Activated naive CD8-positive, alpha-beta T cell treated with anti-CD3 and anti-CD28 coated beads, Interleukin-2, amount 10 ng/mL, durations not matched to agents 7 days and 5 days (primary cell): ENCODE results near the gene ITGA2B. TPM values are rescaled to one million over a fixed set of nuclear protein-coding genes. Genes with fewer than 3 reads are reported as not detected.

Experiments used
- ATAC-seq: fragments of 150-1000 bp; cut with Tn5 transposase; one replicate; pipeline ENCODE4 v1.10.0; 2021; ENCODE audit warnings: low read depth, moderate library complexity
- POLR2A ChIA-PET: fragments of 350-600 bp; sonication (Branson Sonifier 250); formaldehyde crosslinking; loops from one replicate; lab custom pipeline; 2021; ENCODE audit warnings: antibody characterized with exemption; lab: Charles Lee
- DNase-seq: peaks from one replicate; pipeline ENCODE4 v3.0.0; 2021
- H3K27ac Mint-ChIP-seq: one replicate; pipeline ENCODE4 v1.8.0; 2022; ENCODE audit warnings: mild to moderate bottlenecking, mixed read lengths
- H3K27me3 Mint-ChIP-seq: one replicate; pipeline ENCODE4 v1.8.0; 2022; ENCODE audit warnings: mild to moderate bottlenecking, moderate library complexity, mixed read lengths
- H3K36me3 Mint-ChIP-seq: one replicate; pipeline ENCODE4 v1.8.0; 2021; ENCODE audit warnings: mild to moderate bottlenecking, mixed read lengths
- H3K4me1 Mint-ChIP-seq: one replicate; pipeline ENCODE4 v1.8.0; 2021; ENCODE audit warnings: mixed read lengths
- H3K4me3 Mint-ChIP-seq: one replicate; pipeline ENCODE4 v1.8.0; 2022; ENCODE audit warnings: mild to moderate bottlenecking, moderate library complexity, mixed read lengths
- H3K9me3 Mint-ChIP-seq: one replicate; pipeline ENCODE4 v1.8.0; 2021; ENCODE audit warnings: mixed read lengths
- total RNA-seq, 2 experiments: library from RNA; stranded (reverse); gene quantifications; one replicate each; pipeline ENCODE4 v1.2.3, GENCODE V29; 2021

ITGA2B gene
- under 1 TPM; 0.34 to 0.83 TPM for total RNA-seq

DNA sequence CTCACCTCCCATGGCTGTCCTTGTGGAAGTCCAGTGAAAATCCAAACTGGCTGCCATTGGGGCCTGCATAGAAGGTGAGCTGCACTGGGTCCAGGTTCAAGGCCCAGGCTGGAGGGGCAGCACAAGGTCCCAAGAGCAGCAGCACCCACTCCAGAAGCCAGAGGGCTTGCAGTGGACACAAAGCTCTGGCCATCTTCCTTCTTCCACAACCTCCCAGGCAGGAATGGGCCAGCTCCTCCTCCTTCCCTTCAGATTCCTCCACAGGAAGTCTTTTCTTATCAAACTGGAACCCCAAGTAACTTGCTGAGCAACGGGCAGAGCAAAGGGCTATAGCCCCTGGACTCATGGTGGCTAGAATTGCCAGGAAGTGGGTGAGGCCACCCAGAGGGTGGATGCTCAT, at the start of gene ITGA2B:
Gene ITGA2B (minus strand): TSS at position 369 of the 400 bp plus-strand sequence. CDS start 176 bp downstream, at position 193.
- Mint-ChIP-seq H3K4me1 (peaks cover 15% of the 10 kb centered on the region), H3K4me3 (peak within 1 kb of the TSS; percentile 37), H3K9me3 (no peaks in the 10 kb centered on the region), H3K27me3 (peaks cover 18% of the 10 kb centered on the region), H3K36me3 (peaks cover 5% of the 10 kb centered on the region), H3K27ac (peak within 1 kb of the TSS; percentile 1)
- no peak for ATAC-seq
- POLR2A ChIA-PET: interaction anchor here (0.6 kb wide), 1 partner anchor 12 kb away, joined by 4 read pairs; no protein-coding TSS in a partner anchor
- peak; percentile 25 for DNase-seq

DNA sequence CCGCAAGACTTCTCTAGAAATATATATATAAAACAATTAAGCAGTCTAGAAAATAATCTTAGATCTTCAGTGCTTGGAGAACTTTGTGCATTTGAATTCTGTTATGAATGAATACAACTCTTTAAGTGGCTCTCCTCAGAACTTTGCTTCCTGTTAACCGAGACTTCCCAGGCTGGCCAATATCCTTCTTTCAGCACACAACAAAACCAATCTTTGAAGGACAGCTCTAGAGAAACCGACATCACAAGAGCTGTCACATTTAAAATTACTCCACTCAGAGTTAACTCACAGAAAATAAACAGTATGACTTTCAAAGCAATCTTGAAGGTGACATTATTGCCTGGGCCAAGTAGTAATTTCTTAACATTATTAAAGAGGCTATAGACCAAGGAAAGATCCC, 49.7 kb upstream of the ITGA2B start:
- Mint-ChIP-seq H3K36me3 (peaks cover 14% of the 10 kb centered on the region), H3K9me3 (no peaks in the 10 kb centered on the region), H3K27me3 (no peaks in the 10 kb centered on the region), H3K4me1 (peaks cover 15% of the 10 kb centered on the region), H3K27ac (peak overlapping the region; percentile 60), H3K4me3 (peak overlapping the region; percentile 15)
- POLR2A ChIA-PET: no interaction called here
- ATAC-seq (no peak), DNase-seq (no peak)

DNA sequence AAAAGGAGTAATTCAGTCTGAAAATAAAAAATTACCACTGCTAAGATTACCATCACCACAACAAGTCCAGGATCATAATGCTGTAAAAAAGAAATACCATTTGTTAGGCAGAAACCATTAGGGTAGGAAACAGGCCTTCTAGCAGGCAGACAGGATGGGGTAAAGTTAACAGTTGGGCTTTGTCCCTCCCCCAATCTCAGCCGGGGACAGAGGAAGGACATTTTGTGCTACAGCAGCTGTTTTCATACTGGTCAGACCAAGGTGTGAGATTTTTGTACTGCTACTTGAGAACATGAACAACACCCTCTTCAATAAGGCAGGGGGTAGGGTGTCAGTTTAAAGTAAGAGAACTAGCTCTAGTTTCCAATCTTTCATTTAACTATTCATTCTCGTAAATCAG, 49.2 kb upstream of the ITGA2B start:
- H3K36me3 Mint-ChIP-seq: peaks cover 15% of the 10 kb centered on the region
- ATAC-seq (peak; percentile 72), DNase-seq (no peak)
- peak overlapping the region; percentile 2 for H3K4me3 Mint-ChIP-seq
- POLR2A ChIA-PET: no interaction called here
- H3K4me1 Mint-ChIP-seq: peaks cover 15% of the 10 kb centered on the region
- no peaks in the 10 kb centered on the region for H3K27me3 Mint-ChIP-seq
- H3K27ac Mint-ChIP-seq: peak overlapping the region; percentile 17
- no peaks in the 10 kb centered on the region for H3K9me3 Mint-ChIP-seq

DNA sequence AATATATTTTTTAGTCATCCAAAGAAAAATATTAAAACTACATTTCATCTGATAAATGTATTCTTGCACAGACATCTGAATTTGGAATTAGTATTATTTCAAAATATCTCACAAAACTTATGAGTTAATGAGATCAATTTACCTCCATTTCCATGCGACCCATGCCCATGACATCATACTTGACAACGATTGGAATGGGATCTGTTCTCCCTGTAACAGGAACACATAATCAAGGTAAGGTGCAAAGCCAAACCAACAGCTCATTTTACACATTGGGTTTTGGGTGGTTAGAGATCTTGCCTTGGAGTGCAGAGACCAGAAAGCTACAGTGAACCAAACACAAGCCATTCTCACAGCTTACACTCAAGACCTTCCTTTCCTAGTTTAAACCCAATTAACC, 46.9 kb upstream of the ITGA2B start:
- Mint-ChIP-seq H3K27ac (no peak overlapping the region), H3K9me3 (no peaks in the 10 kb centered on the region), H3K4me1 (peaks cover 15% of the 10 kb centered on the region), H3K27me3 (no peaks in the 10 kb centered on the region), H3K4me3 (no peak overlapping the region), H3K36me3 (peaks cover 28% of the 10 kb centered on the region)
- no peak for ATAC-seq
- POLR2A ChIA-PET: no interaction called here
- no peak for DNase-seq

DNA sequence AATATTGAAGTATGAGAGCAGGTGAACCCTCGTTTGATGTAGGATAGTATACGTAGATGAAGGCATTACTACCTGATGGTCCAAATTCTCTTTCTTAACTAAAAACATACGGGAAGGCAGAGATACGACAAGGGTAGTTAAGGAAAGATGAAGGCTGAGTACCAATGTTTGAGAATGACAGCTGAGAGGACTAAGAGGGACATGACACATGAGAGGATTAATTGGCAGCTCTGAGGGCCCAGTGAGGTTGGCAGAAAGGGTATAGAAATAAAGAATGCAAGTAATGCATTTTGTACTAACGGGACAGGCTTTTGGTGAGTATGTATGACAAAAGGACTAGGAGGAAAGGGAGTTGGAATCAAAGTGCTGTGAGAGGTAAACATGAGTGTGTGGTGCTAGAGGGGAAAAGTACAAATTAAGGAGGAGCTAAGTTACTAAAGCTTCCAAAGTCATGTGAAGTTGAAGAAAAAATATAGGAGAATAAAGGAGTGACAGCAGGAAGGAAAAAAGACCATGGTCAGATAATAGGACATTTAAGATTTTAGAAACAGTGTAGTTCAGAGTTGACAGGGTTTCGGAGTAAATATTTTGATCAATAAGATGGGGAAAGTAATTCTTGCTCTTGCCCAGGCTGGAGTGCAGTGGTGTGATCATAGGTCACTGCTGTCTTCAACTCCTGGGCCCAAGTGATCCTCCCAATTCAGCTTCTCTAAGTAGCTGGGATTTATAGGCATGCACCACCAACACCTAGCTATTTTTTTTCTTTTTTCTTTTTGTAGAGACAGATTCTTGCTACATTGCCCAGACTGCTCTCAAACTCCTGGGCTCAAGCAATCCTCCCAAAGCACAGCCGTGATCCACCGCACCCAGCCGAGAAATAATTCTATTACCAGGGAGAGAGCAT, 43.1 kb upstream of the ITGA2B start:
- H3K9me3 Mint-ChIP-seq: no peaks in the 10 kb centered on the region
- DNase-seq: no peak
- H3K27me3 Mint-ChIP-seq: no peaks in the 10 kb centered on the region
- POLR2A ChIA-PET: no interaction called here
- peaks cover 1% of the 10 kb centered on the region for H3K4me1 Mint-ChIP-seq
- no peak for ATAC-seq
- H3K27ac Mint-ChIP-seq: no peak overlapping the region
- peaks cover 30% of the 10 kb centered on the region for H3K36me3 Mint-ChIP-seq
- no peak overlapping the region for H3K4me3 Mint-ChIP-seq

DNA sequence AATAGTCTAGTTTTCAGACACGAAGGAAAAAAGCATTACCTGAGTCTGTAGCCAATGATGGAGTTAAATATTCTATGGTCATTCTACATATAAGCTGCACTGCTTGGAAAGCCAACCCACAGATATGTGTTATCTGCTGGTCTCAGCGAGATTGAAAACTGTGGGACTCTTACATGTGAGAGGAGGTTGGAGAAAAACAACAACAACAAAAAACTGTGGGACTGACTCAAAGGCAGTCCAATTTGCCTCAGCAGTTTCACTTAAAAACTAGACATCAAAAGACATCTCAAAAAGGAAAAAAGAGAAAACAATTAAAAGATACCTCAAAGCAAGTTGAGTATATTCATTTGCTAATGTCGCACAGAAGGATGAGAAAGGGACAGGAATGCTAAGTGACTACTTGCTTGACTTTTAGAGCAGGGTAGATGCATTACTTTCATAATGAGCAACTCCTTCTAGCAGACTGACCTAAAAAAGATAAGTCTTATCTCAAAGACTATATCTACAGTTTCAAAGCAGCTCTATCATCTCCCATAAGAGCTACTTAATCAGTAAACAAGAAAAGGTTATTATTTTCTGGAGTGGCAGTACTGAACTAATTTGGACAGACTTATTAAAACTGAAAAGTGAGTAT, 35.5 kb upstream of the ITGA2B start:
- Mint-ChIP-seq H3K27me3 (no peaks in the 10 kb centered on the region), H3K27ac (no peak overlapping the region), H3K4me1 (peaks cover 3% of the 10 kb centered on the region), H3K36me3 (peaks cover 9% of the 10 kb centered on the region), H3K4me3 (no peak overlapping the region), H3K9me3 (no peaks in the 10 kb centered on the region)
- no peak for DNase-seq
- no peak for ATAC-seq
- POLR2A ChIA-PET: no interaction called here

DNA sequence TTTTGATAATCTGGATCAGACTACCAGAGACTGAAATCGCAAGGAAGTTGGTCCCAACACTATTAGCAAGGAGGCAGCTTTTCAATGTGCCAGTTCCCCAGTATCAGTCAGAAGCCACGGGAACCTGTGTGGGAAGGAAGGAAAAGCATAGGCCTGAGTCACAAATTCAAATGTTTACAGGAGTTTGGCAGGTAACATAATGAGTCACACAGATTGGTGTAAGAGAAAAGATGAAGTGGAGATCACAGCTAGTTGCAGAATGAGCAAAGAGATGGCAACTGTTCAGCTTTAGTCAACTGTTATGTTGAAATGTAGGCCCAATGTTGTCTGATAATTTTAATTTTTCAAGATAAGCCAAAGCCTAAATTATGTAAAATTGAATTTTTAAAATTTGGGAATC, 28.1 kb upstream of the ITGA2B start:
- POLR2A ChIA-PET: no interaction called here
- no peak overlapping the region for H3K4me3 Mint-ChIP-seq
- no peaks in the 10 kb centered on the region for H3K4me1 Mint-ChIP-seq
- H3K27ac Mint-ChIP-seq: no peak overlapping the region
- no peaks in the 10 kb centered on the region for H3K27me3 Mint-ChIP-seq
- no peaks in the 10 kb centered on the region for H3K9me3 Mint-ChIP-seq
- peaks cover 19% of the 10 kb centered on the region for H3K36me3 Mint-ChIP-seq
- ATAC-seq: no peak
- DNase-seq: no peak

DNA sequence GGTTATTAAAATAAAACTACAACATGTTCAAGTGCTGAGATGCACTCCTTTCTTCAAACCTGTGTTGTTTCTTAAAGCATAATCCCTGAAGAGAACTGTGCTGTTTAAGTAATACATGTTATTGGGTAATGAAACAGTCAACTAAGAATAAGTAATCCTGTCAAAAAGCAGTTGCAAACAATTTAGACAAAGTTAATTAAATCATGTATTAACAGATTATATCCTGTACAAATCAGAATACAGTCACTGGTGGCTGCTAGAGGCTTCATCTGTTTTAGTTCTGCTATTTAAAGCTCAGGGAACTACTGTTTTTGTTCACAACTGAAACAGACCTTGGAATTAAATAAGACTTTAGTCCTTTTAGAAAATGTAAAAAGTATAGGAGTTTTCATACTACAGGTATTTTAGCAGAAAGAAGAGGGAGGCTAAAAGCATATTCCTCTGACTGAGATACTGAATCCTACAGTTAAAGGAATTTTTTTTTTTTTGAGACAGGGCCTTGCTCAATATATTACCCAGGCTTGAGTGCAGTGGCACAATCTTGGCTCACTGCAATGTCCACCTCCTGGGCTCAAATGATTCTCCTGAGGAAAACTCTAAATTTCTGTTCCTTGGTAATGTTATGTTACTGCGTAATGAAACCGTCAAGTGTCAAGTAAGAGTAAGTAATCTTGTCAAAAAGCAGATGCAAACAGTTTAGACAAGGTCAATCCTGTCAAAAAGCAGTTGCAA, 27.3 kb upstream of the ITGA2B start:
- ATAC-seq (no peak), DNase-seq (no peak)
- peaks cover 20% of the 10 kb centered on the region for H3K36me3 Mint-ChIP-seq
- no peak overlapping the region for H3K27ac Mint-ChIP-seq
- no peaks in the 10 kb centered on the region for H3K27me3 Mint-ChIP-seq
- POLR2A ChIA-PET: no interaction called here
- H3K9me3 Mint-ChIP-seq: no peaks in the 10 kb centered on the region
- no peaks in the 10 kb centered on the region for H3K4me1 Mint-ChIP-seq
- H3K4me3 Mint-ChIP-seq: no peak overlapping the region

DNA sequence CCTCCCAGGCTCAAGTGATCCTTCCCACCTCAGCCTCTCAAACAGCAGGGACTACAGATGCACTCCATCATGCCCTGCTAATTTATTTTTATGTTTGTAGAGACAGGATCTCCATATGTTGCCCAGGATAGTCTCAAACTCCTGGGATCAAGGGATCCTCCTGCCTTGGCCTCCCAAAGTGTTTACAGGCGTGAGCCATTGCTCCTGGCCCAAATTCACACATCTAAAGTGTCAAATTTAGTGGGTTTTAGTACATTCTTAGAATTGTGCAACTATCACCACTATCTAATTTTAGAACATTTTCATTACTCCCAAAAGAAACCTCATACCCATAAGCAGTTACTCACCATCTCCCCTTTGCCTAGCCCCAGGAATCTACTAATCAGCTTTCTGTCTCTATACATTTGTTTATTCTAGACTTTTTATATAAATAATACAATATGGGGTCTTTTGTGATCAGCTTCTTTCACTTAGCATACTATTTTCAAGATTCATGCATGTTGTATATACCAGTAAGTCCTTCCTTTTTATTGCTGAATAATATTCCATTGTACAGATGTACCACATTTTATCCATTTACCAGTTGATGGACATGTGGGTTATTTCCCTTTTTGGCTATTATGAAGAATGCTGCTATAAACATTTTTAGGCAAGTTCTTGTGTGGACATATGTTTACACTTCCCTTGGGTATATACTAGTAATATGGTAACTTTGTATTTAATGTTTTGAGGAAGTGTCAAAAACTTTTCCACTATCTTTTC, 25.1 kb upstream of the ITGA2B start:
- ATAC-seq (no peak), DNase-seq (no peak)
- Mint-ChIP-seq H3K4me3 (no peak overlapping the region), H3K27me3 (no peaks in the 10 kb centered on the region), H3K4me1 (no peaks in the 10 kb centered on the region), H3K27ac (no peak overlapping the region), H3K9me3 (no peaks in the 10 kb centered on the region), H3K36me3 (peaks cover 17% of the 10 kb centered on the region)
- POLR2A ChIA-PET: no interaction called here

DNA sequence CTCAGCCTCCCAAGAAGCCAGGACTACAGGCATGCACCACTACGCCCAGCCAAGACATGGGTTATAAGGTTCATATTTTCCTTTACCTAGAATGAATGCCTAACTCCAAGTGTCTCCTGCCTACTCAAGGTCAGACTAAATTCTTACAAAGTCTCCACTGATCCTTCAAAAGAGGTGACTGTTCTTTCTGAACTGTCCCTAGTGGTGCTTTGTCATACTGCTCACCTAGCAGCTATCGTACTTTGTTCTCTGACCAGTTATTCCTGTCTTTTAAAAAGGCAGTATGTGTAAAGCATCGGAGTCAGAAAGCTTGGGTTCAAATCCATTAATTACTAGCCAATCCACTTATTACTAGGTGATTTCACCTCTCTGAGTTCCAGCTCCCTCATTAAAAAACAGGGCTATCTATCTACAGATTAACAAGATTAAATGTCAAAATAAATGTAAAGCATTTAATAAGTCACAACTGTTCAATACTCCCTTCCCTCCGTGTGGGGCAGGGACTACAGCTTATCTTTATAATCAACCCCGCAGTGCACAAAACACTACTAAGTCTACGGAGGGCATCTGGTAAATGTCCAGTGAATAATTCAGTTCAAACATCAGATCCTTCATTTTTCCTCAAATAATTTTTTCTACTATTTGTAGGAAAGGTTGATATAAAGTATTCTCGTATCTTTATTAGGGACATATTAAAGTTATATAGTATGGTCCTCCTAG, 20.0 kb upstream of the ITGA2B start:
- Mint-ChIP-seq H3K9me3 (no peaks in the 10 kb centered on the region), H3K27ac (no peak overlapping the region), H3K4me1 (no peaks in the 10 kb centered on the region), H3K4me3 (no peak overlapping the region), H3K36me3 (peaks cover 7% of the 10 kb centered on the region), H3K27me3 (no peaks in the 10 kb centered on the region)
- ATAC-seq: no peak
- POLR2A ChIA-PET: interaction anchor here (0.6 kb wide), 1 partner anchor 8 kb away, joined by 3 read pairs; no protein-coding TSS in a partner anchor
- DNase-seq: no peak

DNA sequence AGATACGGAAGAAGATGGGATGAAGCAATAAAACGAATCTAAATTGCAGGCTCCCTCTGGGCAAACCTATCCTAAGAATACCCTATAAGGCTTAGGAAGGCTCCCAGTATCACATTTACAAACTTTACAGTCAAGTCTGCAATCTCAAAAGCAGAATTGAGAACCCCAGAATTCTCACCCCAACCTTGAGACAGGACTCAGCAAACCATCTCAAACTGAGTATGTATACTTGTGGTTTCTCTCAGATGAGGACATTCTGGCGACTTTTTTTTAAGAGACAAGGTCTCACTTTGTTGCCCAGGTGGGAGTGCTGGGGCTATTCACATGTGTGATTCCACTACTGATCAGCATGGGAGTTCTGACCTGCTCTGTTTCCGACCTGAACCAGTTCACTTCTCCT, 19.3 kb upstream of the ITGA2B start:
- Mint-ChIP-seq H3K36me3 (peaks cover 5% of the 10 kb centered on the region), H3K27me3 (no peaks in the 10 kb centered on the region), H3K9me3 (no peaks in the 10 kb centered on the region), H3K27ac (no peak overlapping the region), H3K4me3 (no peak overlapping the region), H3K4me1 (no peaks in the 10 kb centered on the region)
- ATAC-seq: no peak
- no peak for DNase-seq
- POLR2A ChIA-PET: no interaction called here

DNA sequence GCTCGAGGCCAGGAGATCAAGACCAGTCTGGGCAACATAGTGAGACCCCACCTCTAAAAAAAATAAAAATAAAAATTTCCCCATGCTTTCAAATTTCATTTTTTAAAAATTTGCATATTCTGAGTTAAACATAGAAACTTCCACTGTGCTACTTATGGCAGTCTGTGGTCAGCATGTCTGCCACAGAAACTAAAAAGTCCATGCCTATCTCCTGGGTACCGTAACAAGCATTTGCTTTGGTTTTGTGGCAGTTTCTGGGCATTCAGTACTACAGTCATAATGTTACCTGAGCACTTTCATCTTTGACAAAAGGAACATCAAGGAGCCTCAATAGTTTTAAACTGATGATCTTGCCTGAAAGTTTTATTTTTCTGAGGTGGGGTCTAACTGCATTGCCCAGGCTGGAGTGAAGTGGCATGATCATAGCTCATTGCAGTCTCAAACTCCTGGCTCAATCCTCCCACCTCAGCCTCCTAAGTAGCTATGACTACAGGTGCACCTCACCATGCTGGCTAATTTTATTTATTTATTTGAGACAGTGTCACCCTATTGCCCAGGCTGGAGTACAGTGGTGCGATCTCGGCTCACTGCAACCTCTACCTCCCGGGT, 13.2 kb upstream of the ITGA2B start:
- no peaks in the 10 kb centered on the region for H3K9me3 Mint-ChIP-seq
- no peak overlapping the region for H3K27ac Mint-ChIP-seq
- peaks cover 8% of the 10 kb centered on the region for H3K4me1 Mint-ChIP-seq
- POLR2A ChIA-PET: no interaction called here
- no peak for ATAC-seq
- H3K27me3 Mint-ChIP-seq: no peaks in the 10 kb centered on the region
- no peak overlapping the region for H3K4me3 Mint-ChIP-seq
- no peak for DNase-seq
- peaks cover 9% of the 10 kb centered on the region for H3K36me3 Mint-ChIP-seq
